H1 (cell line): ENCODE data around the gene PTPRF. TPM values are rescaled to one million over a fixed set of nuclear protein-coding genes. Genes with fewer than 3 reads are reported as not detected.

ENCODE experiments used
- CTCF ChIA-PET: fragments of 300-600 bp; sonication (Branson Sonifier 250); formaldehyde crosslinking; loops from one replicate; lab custom pipeline; 2021; ENCODE audit not compliant: partially characterized antibody; lab: Charles Lee
- POLR2A ChIA-PET: fragments of 300-600 bp; sonication (Branson Sonifier 250); formaldehyde crosslinking; loops from one replicate; lab custom pipeline; 2021; ENCODE audit warnings: inconsistent platforms; ENCODE audit not compliant: partially characterized antibody; lab: Charles Lee
- DNase-seq, 2 experiments: peaks; one replicate each; pipeline versions ENCODE4 v3.0.0 to v3.0.0-alpha.2; 2010 to 2022; ENCODE audit warnings: low spot score in 2 of 2, low read depth in 1 of 2, mixed read lengths in 1 of 2
- FAIRE-seq: peaks from 2 replicates; lab custom pipeline; 2011; peaks lifted over from hg19 to GRCh38; lab: Jason Lieb, UNC
- H2AFZ ChIP-seq: 2 replicates; pipeline ENCODE4 v1.8.1; 2012; ENCODE audit warnings: low read length, inconsistent platforms
- H2AK5ac ChIP-seq: 2 replicates; pipeline ENCODE4 v1.6.1; 2013; ENCODE audit warnings: low read depth, low read length
- H2BK120ac ChIP-seq: replicated peaks from 2 replicates; pipeline ENCODE3; 2013; ENCODE audit warnings: low read depth, low read length, inconsistent platforms
- H2BK12ac ChIP-seq: 2 replicates; pipeline ENCODE4 v1.6.1; 2013; ENCODE audit warnings: low read depth, low read length
- H2BK15ac ChIP-seq: 2 replicates; pipeline ENCODE4 v1.6.1; 2013; ENCODE audit warnings: low read length
- H2BK20ac ChIP-seq: 2 replicates; pipeline ENCODE4 v1.6.1; 2013; ENCODE audit warnings: low read length
- H2BK5ac ChIP-seq: 2 replicates; pipeline ENCODE4 v1.6.1; 2013; ENCODE audit warnings: low read depth, low read length
- H3K14ac ChIP-seq: 2 replicates; pipeline ENCODE4 v1.6.1; 2013; ENCODE audit warnings: inconsistent platforms; ENCODE audit not compliant: insufficient read length
- H3K18ac ChIP-seq: 2 replicates; pipeline ENCODE4 v1.6.1; 2013; ENCODE audit warnings: low read length; ENCODE audit errors: extremely low read depth
- H3K23ac ChIP-seq: 2 replicates; pipeline ENCODE4 v1.6.1; 2013; ENCODE audit warnings: inconsistent platforms; ENCODE audit not compliant: insufficient read length
- H3K23me2 ChIP-seq: 2 replicates; pipeline ENCODE4 v1.6.1; 2013; ENCODE audit warnings: low read depth, low read length
- H3K27ac ChIP-seq: 2 replicates; pipeline ENCODE4 v1.6.1; 2011; ENCODE audit warnings: low read depth, low read length, inconsistent platforms
- H3K27me3 ChIP-seq, 4 experiments: replicated peaks in 1 of 4; 1 replicate in 1 of 4; 2 replicates in 3 of 4; pipeline versions ENCODE4 v1.6.1 to v1.8.1; 2011 to 2013; ENCODE audit warnings: low read length in 3 of 4, mild to moderate bottlenecking in 3 of 4, inconsistent platforms in 2 of 4, mixed read lengths in 2 of 4, moderate library complexity in 1 of 4; ENCODE audit not compliant: control insufficient read depth in 3 of 4, insufficient read depth in 3 of 4; ENCODE audit errors: extremely low read depth in 1 of 4
- H3K36me3 ChIP-seq, 4 experiments: 2 replicates each; pipeline versions ENCODE4 v1.6.1 to v1.8.1; 2011 to 2013; ENCODE audit warnings: mild to moderate bottlenecking in 4 of 4, low read length in 3 of 4, moderate library complexity in 2 of 4, control low read depth in 1 of 4, inconsistent platforms in 1 of 4; ENCODE audit not compliant: insufficient read depth in 4 of 4, control insufficient read depth in 2 of 4
- H3K4ac ChIP-seq: replicated peaks from 2 replicates; pipeline ENCODE3; 2013; ENCODE audit warnings: low read length, low read depth, mixed read lengths, inconsistent platforms; ENCODE audit not compliant: insufficient read length
- H3K4me1 ChIP-seq, 4 experiments: replicated peaks in 1 of 4; 1 replicate in 1 of 4; 2 replicates in 3 of 4; pipeline versions ENCODE4 v1.6.1 to v1.8.1; 2011 to 2013; ENCODE audit warnings: low read length in 3 of 4, inconsistent platforms in 2 of 4, mixed read lengths in 1 of 4; ENCODE audit not compliant: insufficient read depth in 4 of 4, control insufficient read depth in 3 of 4
- H3K4me2 ChIP-seq, 2 experiments: 2 replicates each; pipeline versions ENCODE4 v1.6.1 to v1.8.1; 2011 to 2013; ENCODE audit warnings: low read depth in 2 of 2, low read length in 2 of 2, control low read depth in 1 of 2, inconsistent platforms in 1 of 2, mild to moderate bottlenecking in 1 of 2; ENCODE audit not compliant: insufficient read depth in 1 of 2
- H3K4me3 ChIP-seq, 4 experiments: fragments of 200-600, 300-600 bp in 1 of 4; sonication (generic), shearing (Covaris generic), sonication (Bioruptor Twin) in 1 of 4; 2 replicates each; pipeline versions ENCODE4 v1.5.1 to v1.8.1; 2011 to 2016; ENCODE audit warnings: low read length in 4 of 4, low read depth in 3 of 4, control low read depth in 2 of 4, inconsistent platforms in 2 of 4, mild to moderate bottlenecking in 2 of 4, mixed read lengths in 1 of 4, moderate library complexity in 1 of 4; ENCODE audit not compliant: insufficient read depth in 2 of 4; ENCODE audit errors: extremely low read depth in 1 of 4
- H3K56ac ChIP-seq: replicated peaks from 2 replicates; pipeline ENCODE3; 2013; ENCODE audit warnings: low read depth, mild to moderate bottlenecking, mixed read lengths, low read length, inconsistent platforms; ENCODE audit not compliant: insufficient read length
- H3K79me1 ChIP-seq: 2 replicates; pipeline ENCODE4 v1.6.1; 2013; ENCODE audit warnings: low read depth, low read length, control low read depth
- H3K79me2 ChIP-seq, 2 experiments: 2 replicates each; pipeline versions ENCODE4 v1.6.1 to v1.8.1; 2012 to 2013; ENCODE audit warnings: low read length in 2 of 2, mild to moderate bottlenecking in 2 of 2, inconsistent platforms in 1 of 2; ENCODE audit not compliant: insufficient read depth in 2 of 2, control insufficient read depth in 1 of 2
- H3K9ac ChIP-seq, 4 experiments: replicated peaks in 1 of 4; 1 replicate in 1 of 4; 2 replicates in 3 of 4; pipeline versions ENCODE4 v1.6.1 to v1.8.1; 2011 to 2013; ENCODE audit warnings: low read depth in 3 of 4, low read length in 3 of 4, control low read depth in 2 of 4, mild to moderate bottlenecking in 2 of 4, moderate library complexity in 2 of 4, inconsistent platforms in 1 of 4; ENCODE audit errors: extremely low read depth in 1 of 4
- H3K9me3 ChIP-seq, 2 experiments: 2 replicates each; pipeline versions ENCODE4 v1.6.1 to v1.8.1; 2012 to 2013; ENCODE audit warnings: mild to moderate bottlenecking in 2 of 2, moderate library complexity in 2 of 2, control low read depth in 1 of 2, inconsistent platforms in 1 of 2, low read depth in 1 of 2, low read length in 1 of 2, mixed read lengths in 1 of 2; ENCODE audit not compliant: insufficient read depth in 2 of 2
- H4K20me1 ChIP-seq, 2 experiments: replicated peaks in 1 of 2; 2 replicates each; pipeline versions ENCODE3 to v1.8.1; 2011 to 2013; ENCODE audit warnings: inconsistent platforms in 2 of 2, low read length in 2 of 2, mild to moderate bottlenecking in 1 of 2; ENCODE audit not compliant: insufficient read depth in 2 of 2, control insufficient read depth in 1 of 2
- H4K5ac ChIP-seq: 2 replicates; pipeline ENCODE4 v1.6.1; 2013; ENCODE audit warnings: low read length, low read depth, mixed read lengths, inconsistent platforms; ENCODE audit not compliant: insufficient read length
- H4K8ac ChIP-seq: 2 replicates; pipeline ENCODE4 v1.8.0; 2013; ENCODE audit warnings: mild to moderate bottlenecking, moderate library complexity, low read length, inconsistent platforms; ENCODE audit not compliant: insufficient read depth; ENCODE audit errors: extremely low read depth
- H4K91ac ChIP-seq: replicated peaks from 2 replicates; pipeline ENCODE3; 2013; ENCODE audit warnings: low read length, mixed read lengths, inconsistent platforms; ENCODE audit not compliant: insufficient read length
- CBX5 ChIP-seq: fragments of 300-800, 300-1000 bp; sonication (generic); IDR thresholded peaks from 2 replicates; pipeline ENCODE4 v1.7.1; 2016; ENCODE audit warnings: antibody characterized with exemption, low read length, low read depth
- CBX8 ChIP-seq: fragments of 300-800, 300-1000 bp; sonication (generic); IDR thresholded peaks from 2 replicates; pipeline ENCODE4 v1.7.1; 2016; ENCODE audit warnings: low read depth, low read length, borderline replicate concordance
- CEBPB ChIP-seq: IDR thresholded peaks from 2 replicates; pipeline ENCODE4 v1.6.1; 2012; ENCODE audit warnings: low read depth, low read length
- EGR1 ChIP-seq: IDR thresholded peaks from 2 replicates; pipeline ENCODE4 v1.6.1; 2011; ENCODE audit warnings: low read depth, low read length, borderline replicate concordance
- FOSL1 ChIP-seq: IDR thresholded peaks from 2 replicates; pipeline ENCODE4 v1.6.1; 2011; ENCODE audit warnings: mild to moderate bottlenecking, low read depth, low read length, moderate library complexity; ENCODE audit not compliant: insufficient read depth
- JUN ChIP-seq: IDR thresholded peaks from 2 replicates; pipeline ENCODE4 v1.6.1; 2011; ENCODE audit warnings: low read depth, mild to moderate bottlenecking, improper control_type of control experiment, low read length
- NRF1 ChIP-seq: IDR thresholded peaks from 2 replicates; pipeline ENCODE4 v1.6.1; 2011; ENCODE audit warnings: mild to moderate bottlenecking, low read depth, low read length, improper control_type of control experiment
- RXRA ChIP-seq: IDR thresholded peaks from 2 replicates; pipeline ENCODE4 v1.6.1; 2011; ENCODE audit warnings: low read depth, mild to moderate bottlenecking, low read length, moderate library complexity; ENCODE audit not compliant: insufficient read depth
- SIRT6 ChIP-seq: IDR thresholded peaks from one replicate; pipeline ENCODE4 v1.7.1; 2012; ENCODE audit warnings: low read length, inconsistent platforms
- TAF7 ChIP-seq: optimal IDR thresholded peaks from 2 replicates; pipeline ENCODE3; 2011; ENCODE audit warnings: low read depth, mild to moderate bottlenecking, inconsistent platforms, low read length, moderate library complexity, borderline replicate concordance
- TCF12 ChIP-seq: IDR thresholded peaks from 2 replicates; pipeline ENCODE4 v1.6.1; 2011; ENCODE audit warnings: low read depth, mild to moderate bottlenecking, low read length
- TEAD4 ChIP-seq: IDR thresholded peaks from 2 replicates; pipeline ENCODE4 v1.6.1; 2012; ENCODE audit warnings: low read depth, low read length, inconsistent platforms, mixed read lengths
- WGBS, 2 experiments: shearing (Covaris generic) in 1 of 2; methylation state at CpG; one replicate each; pipeline versions ENCODE4 v1.1.6 to v1.1.7; 2013 to 2015; ENCODE audit warnings: low lambda C conversion rate in 2 of 2, mixed read lengths in 2 of 2, inconsistent platforms in 1 of 2, low coverage in 1 of 2, missing lambda C conversion rate in 1 of 2; ENCODE audit not compliant: insufficient replicate concordance in 2 of 2, insufficient coverage in 1 of 2, insufficient read length in 1 of 2; ENCODE audit errors: extremely low coverage in 1 of 2, missing lambda C conversion rate in 1 of 2; 5-methylcytosine and 5-hydroxymethylcytosine counted together
- polyA plus RNA-seq, 7 experiments: library from polyadenylated mRNA; depleted of rRNA in 3 of 7; stranded (reverse) in 5 of 7; unstranded in 2 of 7; fragments of >200 nt in 5 of 7; fragments of 200-250 nt in 2 of 7; gene quantifications; 1 replicate in 5 of 7; 2 replicates in 1 of 7; 4 replicates in 1 of 7; pipeline versions ENCODE4 v1.2.1 to v1.2.3, GENCODE V29; 2011 to 2013; ENCODE audit warnings: missing spikeins in 2 of 7, mixed read lengths in 2 of 7
- total RNA-seq: library from RNA; stranded (reverse); fragmentation: NEBNext Ultra II Directional; extraction: Animal tissue kit (Norgen Biotek cat#: 25700); gene quantifications from 2 replicates; pipeline ENCODE4 v1.2.1, GENCODE V29; 2021
- TF ChIP-seq, protein P1 (sequence below): IDR thresholded peaks from 2 replicates; pipeline ENCODE4 v1.6.1; 2011; ENCODE audit warnings: low read length, improper control_type of control experiment

Gene PTPRF
- total and polyA plus RNA-seq, 2 of the 8 experiments (the other 6 are each of a cell fraction or from before 2014, with no cell fraction given): 136 to 231 TPM

DNA sequence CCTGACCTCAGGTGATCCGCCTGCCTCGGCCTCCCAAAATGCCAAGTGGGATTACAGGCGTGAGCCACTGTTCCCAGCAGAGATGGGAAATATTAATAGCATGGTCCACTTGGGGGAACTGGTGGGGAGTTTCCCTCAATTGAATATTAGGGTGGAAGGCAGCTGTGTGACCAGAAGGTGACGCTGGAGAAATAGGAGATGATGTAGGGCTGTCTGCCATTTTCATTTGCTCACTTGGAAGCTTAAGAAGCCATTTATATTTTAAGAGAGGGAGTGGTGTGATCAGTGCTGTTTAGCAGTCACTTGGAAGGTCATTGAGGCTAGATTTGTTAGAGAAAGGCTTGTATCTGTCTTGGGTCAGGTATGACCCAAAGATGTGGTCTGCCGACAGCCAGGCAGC, 139.2 kb downstream of the PTPRF start:
- H3K56ac ChIP-seq: no peak overlapping the region
- no peak overlapping the region for H2BK5ac ChIP-seq
- no peak overlapping the region for H3K9ac ChIP-seq
- no peak overlapping the region for H4K5ac ChIP-seq
- H4K91ac ChIP-seq: no peak overlapping the region
- H2AK5ac ChIP-seq: no peak overlapping the region
- no peaks in the 10 kb centered on the region for H3K27me3 ChIP-seq
- H3K9me3 ChIP-seq: no peaks in the 10 kb centered on the region
- H3K4ac ChIP-seq: no peak overlapping the region
- no peak overlapping the region for H3K18ac ChIP-seq
- H3K27ac ChIP-seq: no peak overlapping the region
- no peak overlapping the region for H2BK120ac ChIP-seq
- peaks cover 8 to 10% of the 10 kb centered on the region in 2 experiments for H4K20me1 ChIP-seq
- no peak overlapping the region for H3K23ac ChIP-seq
- FAIRE-seq: no peak
- no peak overlapping the region for H2BK12ac ChIP-seq
- no peak overlapping the region for H3K4me2 ChIP-seq
- H3K23me2 ChIP-seq: no peaks in the 10 kb centered on the region
- H3K14ac ChIP-seq: no peak overlapping the region
- POLR2A ChIA-PET: interaction anchor here (0.9 to 33.6 kb wide), 4 partner anchors 5 to 28 kb away, joined by 3 to 651 read pairs (median 330); partner anchors contain the start of gene KDM4A
- H3K4me1 ChIP-seq: no peaks in the 10 kb centered on the region
- no peak overlapping the region for H2BK20ac ChIP-seq
- H4K8ac ChIP-seq: no peak overlapping the region
- WGBS, 2 experiments: 91% methylated on average over 5 of the region's 5 CpGs; no CpG with 5 or more reads in 1 of the 2 experiments
- no peak overlapping the region for H2AFZ ChIP-seq
- H3K79me1 ChIP-seq: peaks cover 7% of the 10 kb centered on the region
- no peak overlapping the region for H3K4me3 ChIP-seq
- H3K36me3 ChIP-seq: peaks cover 63 to 97% (median 84%) of the 10 kb centered on the region in 4 experiments
- no peak overlapping the region for H2BK15ac ChIP-seq
- CTCF ChIA-PET: interaction anchor here (0.6 to 1.6 kb wide), 3 partner anchors 17 to 717 kb away, joined by 3 to 5 read pairs (median 4); no protein-coding TSS in a partner anchor
- no peaks in the 10 kb centered on the region; a peak in 1 of 4 replicates for H3K79me2 ChIP-seq
- no peak for DNase-seq
- no peak for TF ChIP-seq FOSL1
- no peak for TF ChIP-seq TCF12
- no peak for TF ChIP-seq EGR1
- no peak for TF ChIP-seq RXRA
- TF ChIP-seq SIRT6: no peak
- no peak for TF ChIP-seq TEAD4
- TF ChIP-seq CBX5: no peak
- TF ChIP-seq CBX8: no peak
- no peak for TF ChIP-seq JUN
- no peak for TF ChIP-seq TAF7
- no peak for TF ChIP-seq NRF1
- TF ChIP-seq CEBPB: no peak
- TF ChIP-seq, protein P1, sequence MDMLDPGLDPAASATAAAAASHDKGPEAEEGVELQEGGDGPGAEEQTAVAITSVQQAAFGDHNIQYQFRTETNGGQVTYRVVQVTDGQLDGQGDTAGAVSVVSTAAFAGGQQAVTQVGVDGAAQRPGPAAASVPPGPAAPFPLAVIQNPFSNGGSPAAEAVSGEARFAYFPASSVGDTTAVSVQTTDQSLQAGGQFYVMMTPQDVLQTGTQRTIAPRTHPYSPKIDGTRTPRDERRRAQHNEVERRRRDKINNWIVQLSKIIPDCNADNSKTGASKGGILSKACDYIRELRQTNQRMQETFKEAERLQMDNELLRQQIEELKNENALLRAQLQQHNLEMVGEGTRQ: no peak
